Non-pigmented ciliary epithelial cell (primary cell): ENCODE measurements around the gene PGM2L1.
"Not testable (repeated sequence)": the region's sequence is repeated elsewhere in the genome, so short reads cannot be mapped to it uniquely, and the experiment has no call there.

Source experiments
- DNase-seq: peaks from one replicate; pipeline ENCODE4 v3.0.0-alpha.2; 2010; ENCODE audit warnings: low read depth

The PGM2L1 gene

GRCh38 chr11:74398244-74399159 lies at the start of gene PGM2L1:
TSS of gene PGM2L1 (minus strand) at chr11:74398433. CDS start at chr11:74398161, 272 bp downstream.
- DNase-seq: peak; percentile 66

GRCh38 chr11:74447720-74448119 lies 49.5 kb upstream of the PGM2L1 start:
- no peak for DNase-seq

GRCh38 chr11:74446532-74446938 lies 48.3 kb upstream of the PGM2L1 start:
- no peak for DNase-seq

- DNase-seq: no peak
These were observed 46.1 kb upstream of the PGM2L1 start for GRCh38 chr11:74444173-74444826.

- no peak for DNase-seq
These were observed 45.0 kb upstream of the PGM2L1 start for GRCh38 chr11:74443071-74443864.

GRCh38 chr11:74442636-74443035 lies 44.4 kb upstream of the PGM2L1 start:
- DNase-seq: no peak

GRCh38 chr11:74438681-74439080 lies 40.4 kb upstream of the PGM2L1 start:
- no peak for DNase-seq

GRCh38 chr11:74437441-74438042 lies 39.3 kb upstream of the PGM2L1 start:
- no peak for DNase-seq

GRCh38 chr11:74434528-74434927 lies 36.3 kb upstream of the PGM2L1 start:
- DNase-seq: no peak

- DNase-seq: no peak
These were observed 31.0 kb upstream of the PGM2L1 start for GRCh38 chr11:74429205-74429604.

GRCh38 chr11:74427384-74427886 lies 29.2 kb upstream of the PGM2L1 start:
- no peak for DNase-seq

- no peak for DNase-seq
These were observed 26.9 kb upstream of the PGM2L1 start for GRCh38 chr11:74425100-74425499.

GRCh38 chr11:74418509-74418895 lies 20.3 kb upstream of the PGM2L1 start:
- peak; percentile 61 for DNase-seq

- DNase-seq: no peak
These were observed 19.8 kb upstream of the PGM2L1 start for GRCh38 chr11:74417860-74418508.

- DNase-seq: no peak
These were observed 19.2 kb upstream of the PGM2L1 start for GRCh38 chr11:74417379-74417804.

- not testable (repeated sequence) for DNase-seq
These were observed 18.7 kb upstream of the PGM2L1 start for GRCh38 chr11:74416974-74417373.

GRCh38 chr11:74412733-74413359 lies 14.6 kb upstream of the PGM2L1 start:
- no peak for DNase-seq

GRCh38 chr11:74412321-74412720 lies 14.1 kb upstream of the PGM2L1 start:
- DNase-seq: no peak

- DNase-seq: no peak
These were observed 11.4 kb upstream of the PGM2L1 start for GRCh38 chr11:74409633-74410032.

GRCh38 chr11:74403607-74404321 lies 5.5 kb upstream of the PGM2L1 start:
- no peak for DNase-seq
